AG04450 (cell line): ENCODE results near the gene FYTTD1. TPM values are rescaled to one million over a fixed set of nuclear protein-coding genes. Genes with fewer than 3 reads are reported as not detected.

Experiments
- CTCF ChIA-PET: fragments of 300-600, 350-600 bp; formaldehyde crosslinking; extraction: SDS; loops from one replicate; lab custom pipeline; 2022; ENCODE audit warnings: antibody characterized with exemption, inconsistent platforms; lab: Charles Lee
- POLR2A ChIA-PET: fragments of 350-600 bp; formaldehyde crosslinking; extraction: SDS; loops from one replicate; lab custom pipeline; 2021; ENCODE audit warnings: antibody characterized with exemption, inconsistent platforms; lab: Yijun Ruan, JAX
- DNase-seq: peaks from one replicate; pipeline ENCODE4 v3.0.0-alpha.2; 2011; ENCODE audit warnings: low read depth, low spot score
- H3K27ac ChIP-seq: one replicate; pipeline ENCODE4 v1.5.1; 2012; ENCODE audit warnings: low read depth, low read length, control low read depth
- H3K27me3 ChIP-seq: one replicate; pipeline ENCODE4 v1.6.0; 2012; ENCODE audit warnings: low read length; ENCODE audit not compliant: control insufficient read depth, insufficient read depth
- H3K4me3 ChIP-seq: 2 replicates; pipeline ENCODE4 v1.5.1; 2011; ENCODE audit warnings: mild to moderate bottlenecking, low read depth, low read length, control low read depth
- H3K9me3 ChIP-seq: 2 replicates; pipeline ENCODE4 v1.5.1; 2012; ENCODE audit warnings: low read length; ENCODE audit not compliant: control insufficient read depth, insufficient read depth
- polyA plus RNA-seq: library from polyadenylated mRNA; depleted of rRNA; stranded (reverse); fragments of >200 nt; gene quantifications from 2 replicates; pipeline ENCODE4 v1.2.3, GENCODE V29; 2011
- TF ChIP-seq, protein P1 (sequence below): IDR thresholded peaks from 2 replicates; pipeline ENCODE4 v1.5.1; 2011; ENCODE audit warnings: low read depth, low read length, control low read depth, inconsistent platforms

The FYTTD1 gene
- polyA plus RNA-seq, 1 experiment: 65.5 TPM

DNA sequence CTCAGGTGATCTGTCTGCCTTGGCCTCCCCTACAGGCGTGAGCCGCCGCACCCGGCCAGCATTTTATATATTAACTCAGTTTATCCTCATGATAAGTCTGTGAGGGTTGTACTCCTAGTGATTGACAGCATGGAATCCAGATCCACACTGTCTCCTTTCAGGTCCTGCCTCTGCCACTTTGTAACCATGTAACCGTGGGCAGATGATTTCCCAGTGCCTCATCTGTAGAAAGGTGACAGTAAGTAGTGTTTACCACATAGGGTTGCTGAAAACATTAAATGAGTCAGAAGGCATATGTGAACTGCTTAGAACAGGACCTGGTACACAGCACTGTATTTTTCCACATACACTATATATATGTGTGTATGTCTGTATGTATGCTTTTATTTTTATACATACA is 2.4 kb downstream of the FYTTD1 start:
- DNase-seq: no peak
- POLR2A ChIA-PET: no interaction called here

GRCh38 chr3:197753263-197753662 is 3.6 kb downstream of the FYTTD1 start:
- H3K27me3 ChIP-seq: no peaks in the 10 kb centered on the region
- TF ChIP-seq, protein P1, sequence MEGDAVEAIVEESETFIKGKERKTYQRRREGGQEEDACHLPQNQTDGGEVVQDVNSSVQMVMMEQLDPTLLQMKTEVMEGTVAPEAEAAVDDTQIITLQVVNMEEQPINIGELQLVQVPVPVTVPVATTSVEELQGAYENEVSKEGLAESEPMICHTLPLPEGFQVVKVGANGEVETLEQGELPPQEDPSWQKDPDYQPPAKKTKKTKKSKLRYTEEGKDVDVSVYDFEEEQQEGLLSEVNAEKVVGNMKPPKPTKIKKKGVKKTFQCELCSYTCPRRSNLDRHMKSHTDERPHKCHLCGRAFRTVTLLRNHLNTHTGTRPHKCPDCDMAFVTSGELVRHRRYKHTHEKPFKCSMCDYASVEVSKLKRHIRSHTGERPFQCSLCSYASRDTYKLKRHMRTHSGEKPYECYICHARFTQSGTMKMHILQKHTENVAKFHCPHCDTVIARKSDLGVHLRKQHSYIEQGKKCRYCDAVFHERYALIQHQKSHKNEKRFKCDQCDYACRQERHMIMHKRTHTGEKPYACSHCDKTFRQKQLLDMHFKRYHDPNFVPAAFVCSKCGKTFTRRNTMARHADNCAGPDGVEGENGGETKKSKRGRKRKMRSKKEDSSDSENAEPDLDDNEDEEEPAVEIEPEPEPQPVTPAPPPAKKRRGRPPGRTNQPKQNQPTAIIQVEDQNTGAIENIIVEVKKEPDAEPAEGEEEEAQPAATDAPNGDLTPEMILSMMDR: peak; percentile 25; the same call in 1 of the 2 replicates
- no peak overlapping the region for H3K27ac ChIP-seq
- H3K4me3 ChIP-seq: no peak overlapping the region
- H3K9me3 ChIP-seq: no peaks in the 10 kb centered on the region
- no peak for DNase-seq
- CTCF ChIA-PET: interaction anchor here (0.6 to 1.0 kb wide), 4 partner anchors 24 to 190 kb away, joined by 3 to 4 read pairs (median 3); no protein-coding TSS in a partner anchor
- POLR2A ChIA-PET: no interaction called here

More for the DNA sequence above, 2.4 kb downstream of the FYTTD1 start:
- CTCF ChIA-PET: no interaction called here
- Histone ChIP-seq H3K4me3 (peak overlapping the region; percentile 82), H3K9me3 (no peaks in the 10 kb centered on the region), H3K27me3 (no peaks in the 10 kb centered on the region), H3K27ac (no peak overlapping the region)
- TF ChIP-seq, protein P1: no peak

GRCh38 chr3:197756704-197757103 is 7.0 kb downstream of the FYTTD1 start:
- CTCF ChIA-PET: no interaction called here

DNA sequence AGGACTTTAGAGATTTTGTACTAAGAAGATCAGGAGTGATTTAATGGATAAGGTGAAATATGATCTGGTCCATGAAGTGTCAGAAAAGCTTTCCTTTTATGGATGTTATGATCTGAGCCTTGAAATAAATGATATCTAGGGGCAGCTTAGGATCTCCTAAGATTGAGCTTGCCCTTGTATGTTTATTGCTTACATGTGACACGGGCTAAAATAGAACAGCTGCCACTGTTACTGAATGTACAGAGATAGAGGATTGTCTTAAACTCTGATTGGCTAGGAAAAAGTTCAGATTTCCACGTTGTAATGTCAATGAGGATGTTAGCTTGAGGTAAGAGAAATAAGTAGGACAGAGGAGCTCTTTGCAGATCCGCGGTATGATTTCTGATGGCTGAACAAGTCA is 8.8 kb downstream of the FYTTD1 start:
- ChIA-PET CTCF (no interaction called here), POLR2A (no interaction called here)

More at GRCh38 chr3:197756704-197757103, 7.0 kb downstream of the FYTTD1 start:
- Histone ChIP-seq H3K4me3 (no peak overlapping the region), H3K27ac (no peak overlapping the region), H3K9me3 (no peaks in the 10 kb centered on the region), H3K27me3 (no peaks in the 10 kb centered on the region)
- TF ChIP-seq, protein P1: no peak
- POLR2A ChIA-PET: no interaction called here
- DNase-seq: no peak

GRCh38 chr3:197761784-197762183 is 12.1 kb downstream of the FYTTD1 start:
- Histone ChIP-seq H3K27ac (no peak overlapping the region), H3K4me3 (no peak overlapping the region), H3K27me3 (no peaks in the 10 kb centered on the region), H3K9me3 (no peaks in the 10 kb centered on the region)
- TF ChIP-seq, protein P1: no peak
- CTCF ChIA-PET: no interaction called here
- DNase-seq: no peak
- POLR2A ChIA-PET: no interaction called here

More for the DNA sequence above, 8.8 kb downstream of the FYTTD1 start:
- TF ChIP-seq, protein P1: no peak
- no peak for DNase-seq
- no peak overlapping the region for H3K27ac ChIP-seq
- no peaks in the 10 kb centered on the region for H3K9me3 ChIP-seq
- no peak overlapping the region for H3K4me3 ChIP-seq
- H3K27me3 ChIP-seq: no peaks in the 10 kb centered on the region
